ENCODE data around the gene DST.

- TF ChIP-seq EZH2 (IDR thresholded peaks at IDR 0.05), result no peak
- TF ChIP-seq, protein P1, sequence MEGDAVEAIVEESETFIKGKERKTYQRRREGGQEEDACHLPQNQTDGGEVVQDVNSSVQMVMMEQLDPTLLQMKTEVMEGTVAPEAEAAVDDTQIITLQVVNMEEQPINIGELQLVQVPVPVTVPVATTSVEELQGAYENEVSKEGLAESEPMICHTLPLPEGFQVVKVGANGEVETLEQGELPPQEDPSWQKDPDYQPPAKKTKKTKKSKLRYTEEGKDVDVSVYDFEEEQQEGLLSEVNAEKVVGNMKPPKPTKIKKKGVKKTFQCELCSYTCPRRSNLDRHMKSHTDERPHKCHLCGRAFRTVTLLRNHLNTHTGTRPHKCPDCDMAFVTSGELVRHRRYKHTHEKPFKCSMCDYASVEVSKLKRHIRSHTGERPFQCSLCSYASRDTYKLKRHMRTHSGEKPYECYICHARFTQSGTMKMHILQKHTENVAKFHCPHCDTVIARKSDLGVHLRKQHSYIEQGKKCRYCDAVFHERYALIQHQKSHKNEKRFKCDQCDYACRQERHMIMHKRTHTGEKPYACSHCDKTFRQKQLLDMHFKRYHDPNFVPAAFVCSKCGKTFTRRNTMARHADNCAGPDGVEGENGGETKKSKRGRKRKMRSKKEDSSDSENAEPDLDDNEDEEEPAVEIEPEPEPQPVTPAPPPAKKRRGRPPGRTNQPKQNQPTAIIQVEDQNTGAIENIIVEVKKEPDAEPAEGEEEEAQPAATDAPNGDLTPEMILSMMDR (IDR thresholded peaks at IDR 0.05 in 2 of 3, conservative IDR thresholded peaks at IDR 0.05 in 1 of 3; ENCODE audit: borderline replicate concordance in 1 of 3, insufficient read depth in 1 of 3, low read depth in 2 of 3, low read length in 2 of 3), result no peak
- TF ChIP-seq, protein P2, sequence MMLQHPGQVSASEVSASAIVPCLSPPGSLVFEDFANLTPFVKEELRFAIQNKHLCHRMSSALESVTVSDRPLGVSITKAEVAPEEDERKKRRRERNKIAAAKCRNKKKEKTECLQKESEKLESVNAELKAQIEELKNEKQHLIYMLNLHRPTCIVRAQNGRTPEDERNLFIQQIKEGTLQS (IDR thresholded peaks at IDR 0.05), result no peak
- no peak for TF ChIP-seq FOSL1 (IDR thresholded peaks at IDR 0.05; ENCODE audit: low read depth)
- TF ChIP-seq POLR2AphosphoS5 (IDR thresholded peaks at IDR 0.05; ENCODE audit: low read depth, low read length), result no peak
- no peak for TF ChIP-seq EZH2phosphoT487 (IDR thresholded peaks at IDR 0.05; ENCODE audit: borderline replicate concordance)
- TF ChIP-seq POLR2A (IDR thresholded peaks at IDR 0.05; ENCODE audit: borderline replicate concordance, extremely low read depth, insufficient read depth, insufficient read length), result no peak
- TF ChIP-seq MAX (IDR thresholded peaks at IDR 0.05), result no peak
- TF ChIP-seq ZFX (IDR thresholded peaks at IDR 0.05), result no peak
- no peak for TF ChIP-seq TCF7L2 (IDR thresholded peaks at IDR 0.05; ENCODE audit: borderline replicate concordance, extremely low read depth, insufficient read depth, insufficient read length)
These were observed 102.3 kb downstream of the DST start for GRCh38 chr6:56540232-56541029.
